GM12878 (cell line): Measurements from ENCODE around the gene ATG13.

Experiments
- CBFB ChIP-seq: IDR thresholded peaks from 2 replicates; pipeline ENCODE4 v1.6.1; 2016; ENCODE audit warnings: antibody characterized with exemption, low read depth
- CBX5 ChIP-seq: sonication (generic); IDR thresholded peaks from 2 replicates; pipeline ENCODE4 v1.6.1; 2016; ENCODE audit warnings: low read depth, moderate library complexity, mild to moderate bottlenecking, inconsistent platforms
- CREM ChIP-seq: IDR thresholded peaks from 2 replicates; pipeline ENCODE4 v1.6.1; 2014; ENCODE audit warnings: antibody characterized with exemption, low read depth
- EP300 ChIP-seq, 2 experiments: fragments of 150-350 bp in 1 of 2; IDR thresholded peaks; 2 replicates each; pipeline ENCODE4 v1.6.1; 2011 to 2012; ENCODE audit warnings: low read depth in 2 of 2, low read length in 2 of 2, borderline replicate concordance in 1 of 2, improper control_type of control experiment in 1 of 2, inconsistent platforms in 1 of 2; ENCODE audit not compliant: control insufficient read depth in 1 of 2
- LARP7 ChIP-seq: fragments of 450-650 bp; IDR thresholded peaks from 2 replicates; pipeline ENCODE4 v1.6.1; 2017; ENCODE audit warnings: mild to moderate bottlenecking
- POLR2A ChIP-seq: IDR thresholded peaks from 2 replicates; pipeline ENCODE4 v1.6.1; 2011; ENCODE audit warnings: low read depth, mild to moderate bottlenecking, low read length
- TCF12 ChIP-seq: IDR thresholded peaks from 2 replicates; pipeline ENCODE4 v1.6.1; 2011; ENCODE audit warnings: low read depth, mild to moderate bottlenecking, low read length
- TF ChIP-seq, protein P1 (sequence below), 3 experiments: IDR thresholded peaks in 2 of 3; conservative IDR thresholded peaks in 1 of 3; 2 replicates each; pipeline ENCODE4 v1.5.1; 2011; ENCODE audit warnings: low read depth in 3 of 3, low read length in 3 of 3, mild to moderate bottlenecking in 3 of 3, control low read depth in 2 of 3, moderate library complexity in 2 of 3, inconsistent platforms in 1 of 3, mixed read lengths in 1 of 3; ENCODE audit not compliant: control insufficient read depth in 2 of 3, insufficient read depth in 1 of 3; ENCODE audit errors: extremely low read depth in 1 of 3
- TF ChIP-seq, protein P2 (sequence below): IDR thresholded peaks from 2 replicates; pipeline ENCODE4 v1.6.1; 2012; ENCODE audit warnings: mild to moderate bottlenecking, low read depth, low read length
- TF ChIP-seq, protein P3 (sequence below): IDR thresholded peaks from 2 replicates; pipeline ENCODE4 v1.6.1; 2012; ENCODE audit warnings: low read depth, low read length, improper control_type of control experiment

DNA sequence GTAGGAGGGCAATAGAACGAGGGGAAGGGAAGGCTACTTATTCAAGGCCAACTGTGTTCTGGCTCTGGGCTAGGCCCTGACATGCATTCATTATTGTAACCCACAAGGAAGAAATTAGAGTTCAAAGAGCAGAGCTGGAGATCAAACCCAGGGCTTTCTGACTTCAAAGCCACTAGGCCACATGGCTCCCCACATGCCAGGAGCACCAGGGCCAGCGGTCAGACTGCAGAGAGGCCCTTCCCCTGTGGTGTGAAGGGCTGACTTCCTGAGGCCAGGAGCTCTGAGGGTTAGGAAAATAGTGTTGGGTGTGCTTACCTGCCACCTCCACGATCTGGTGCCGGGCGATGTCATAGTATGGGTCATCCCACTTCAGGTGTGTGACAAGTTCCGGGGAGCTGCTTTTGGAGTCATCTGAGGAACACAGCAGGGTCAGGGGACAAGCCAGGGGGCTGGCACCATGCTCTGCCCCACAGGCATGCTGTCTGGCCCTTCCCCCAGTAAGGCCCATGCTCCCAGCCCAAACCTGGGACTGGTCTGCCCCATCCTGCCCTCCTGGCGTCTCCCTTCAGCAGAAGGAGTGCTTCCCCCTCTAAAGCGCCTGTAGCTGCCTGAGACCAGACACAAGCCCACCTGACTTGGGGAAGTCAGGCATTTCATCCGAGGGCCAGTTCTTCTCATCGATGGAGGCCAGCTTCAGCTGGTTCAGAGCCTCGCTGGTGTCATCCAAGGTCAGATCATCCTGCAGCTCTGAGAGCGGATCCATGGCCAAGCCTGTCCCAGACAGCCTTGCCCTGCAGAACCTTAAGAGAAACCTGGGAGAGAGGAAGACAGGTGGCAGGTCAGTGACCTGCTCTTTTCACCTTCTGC is 78.2 kb downstream of the ATG13 start:
- TF ChIP-seq CREM = no peak
- no peak for TF ChIP-seq POLR2A
- TF ChIP-seq, protein P1, sequence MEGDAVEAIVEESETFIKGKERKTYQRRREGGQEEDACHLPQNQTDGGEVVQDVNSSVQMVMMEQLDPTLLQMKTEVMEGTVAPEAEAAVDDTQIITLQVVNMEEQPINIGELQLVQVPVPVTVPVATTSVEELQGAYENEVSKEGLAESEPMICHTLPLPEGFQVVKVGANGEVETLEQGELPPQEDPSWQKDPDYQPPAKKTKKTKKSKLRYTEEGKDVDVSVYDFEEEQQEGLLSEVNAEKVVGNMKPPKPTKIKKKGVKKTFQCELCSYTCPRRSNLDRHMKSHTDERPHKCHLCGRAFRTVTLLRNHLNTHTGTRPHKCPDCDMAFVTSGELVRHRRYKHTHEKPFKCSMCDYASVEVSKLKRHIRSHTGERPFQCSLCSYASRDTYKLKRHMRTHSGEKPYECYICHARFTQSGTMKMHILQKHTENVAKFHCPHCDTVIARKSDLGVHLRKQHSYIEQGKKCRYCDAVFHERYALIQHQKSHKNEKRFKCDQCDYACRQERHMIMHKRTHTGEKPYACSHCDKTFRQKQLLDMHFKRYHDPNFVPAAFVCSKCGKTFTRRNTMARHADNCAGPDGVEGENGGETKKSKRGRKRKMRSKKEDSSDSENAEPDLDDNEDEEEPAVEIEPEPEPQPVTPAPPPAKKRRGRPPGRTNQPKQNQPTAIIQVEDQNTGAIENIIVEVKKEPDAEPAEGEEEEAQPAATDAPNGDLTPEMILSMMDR (IDR thresholded peaks at IDR 0.05 in 2 of 3, conservative IDR thresholded peaks at IDR 0.05 in 1 of 3; ENCODE audit: control insufficient read depth in 2 of 3, extremely low read depth in 1 of 3, insufficient read depth in 1 of 3, low read depth in 3 of 3, low read length in 3 of 3) = no peak
- TF ChIP-seq TCF12 = no peak
- no peak for TF ChIP-seq CBFB
- TF ChIP-seq, protein P2, sequence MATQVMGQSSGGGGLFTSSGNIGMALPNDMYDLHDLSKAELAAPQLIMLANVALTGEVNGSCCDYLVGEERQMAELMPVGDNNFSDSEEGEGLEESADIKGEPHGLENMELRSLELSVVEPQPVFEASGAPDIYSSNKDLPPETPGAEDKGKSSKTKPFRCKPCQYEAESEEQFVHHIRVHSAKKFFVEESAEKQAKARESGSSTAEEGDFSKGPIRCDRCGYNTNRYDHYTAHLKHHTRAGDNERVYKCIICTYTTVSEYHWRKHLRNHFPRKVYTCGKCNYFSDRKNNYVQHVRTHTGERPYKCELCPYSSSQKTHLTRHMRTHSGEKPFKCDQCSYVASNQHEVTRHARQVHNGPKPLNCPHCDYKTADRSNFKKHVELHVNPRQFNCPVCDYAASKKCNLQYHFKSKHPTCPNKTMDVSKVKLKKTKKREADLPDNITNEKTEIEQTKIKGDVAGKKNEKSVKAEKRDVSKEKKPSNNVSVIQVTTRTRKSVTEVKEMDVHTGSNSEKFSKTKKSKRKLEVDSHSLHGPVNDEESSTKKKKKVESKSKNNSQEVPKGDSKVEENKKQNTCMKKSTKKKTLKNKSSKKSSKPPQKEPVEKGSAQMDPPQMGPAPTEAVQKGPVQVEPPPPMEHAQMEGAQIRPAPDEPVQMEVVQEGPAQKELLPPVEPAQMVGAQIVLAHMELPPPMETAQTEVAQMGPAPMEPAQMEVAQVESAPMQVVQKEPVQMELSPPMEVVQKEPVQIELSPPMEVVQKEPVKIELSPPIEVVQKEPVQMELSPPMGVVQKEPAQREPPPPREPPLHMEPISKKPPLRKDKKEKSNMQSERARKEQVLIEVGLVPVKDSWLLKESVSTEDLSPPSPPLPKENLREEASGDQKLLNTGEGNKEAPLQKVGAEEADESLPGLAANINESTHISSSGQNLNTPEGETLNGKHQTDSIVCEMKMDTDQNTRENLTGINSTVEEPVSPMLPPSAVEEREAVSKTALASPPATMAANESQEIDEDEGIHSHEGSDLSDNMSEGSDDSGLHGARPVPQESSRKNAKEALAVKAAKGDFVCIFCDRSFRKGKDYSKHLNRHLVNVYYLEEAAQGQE = no peak
- no peak for TF ChIP-seq LARP7
- TF ChIP-seq EP300 (IDR thresholded peaks at IDR 0.05; ENCODE audit: borderline replicate concordance in 1 of 2, control insufficient read depth in 1 of 2, low read depth in 2 of 2, low read length in 2 of 2) = no peak
- TF ChIP-seq, protein P3, sequence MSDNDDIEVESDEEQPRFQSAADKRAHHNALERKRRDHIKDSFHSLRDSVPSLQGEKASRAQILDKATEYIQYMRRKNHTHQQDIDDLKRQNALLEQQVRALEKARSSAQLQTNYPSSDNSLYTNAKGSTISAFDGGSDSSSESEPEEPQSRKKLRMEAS = no peak
- TF ChIP-seq CBX5 = no peak
